GM18520 (cell line): Measurements from ENCODE around the gene MS4A4E.
"Not testable (repeated sequence)": the region's sequence is repeated elsewhere in the genome, so short reads cannot be mapped to it uniquely, and the experiment has no call there.

Experiments used
- ATAC-seq: cut with Tn5 transposase; IDR thresholded peaks from one replicate; pipeline ENCODE4 v1.9.1; 2021; ENCODE audit not compliant: unreplicated experiment

Gene MS4A4E

DNA sequence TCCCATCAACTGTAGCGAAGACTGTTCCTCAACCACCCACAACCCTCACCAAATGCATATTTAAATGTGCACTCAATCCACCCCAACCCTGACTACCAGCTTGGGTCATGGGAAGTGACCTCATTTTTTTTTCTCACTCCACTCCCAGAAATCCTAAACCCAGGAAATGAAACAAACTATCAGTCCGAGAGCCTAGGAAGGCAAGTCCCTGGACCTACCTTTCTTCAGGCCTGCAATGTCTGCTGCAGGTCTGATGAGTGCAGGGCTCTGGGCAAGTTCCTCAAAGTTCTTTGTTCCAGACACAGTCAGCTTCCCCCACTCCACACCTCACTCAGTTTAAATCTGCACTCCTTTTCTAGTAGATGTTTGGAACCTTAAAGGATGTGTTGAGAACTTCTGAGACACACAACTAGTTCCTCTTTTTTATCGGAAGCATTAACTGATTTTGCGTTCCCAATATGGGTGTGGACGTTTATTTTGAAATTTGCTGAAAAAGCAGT, at the start of gene MS4A4E:
MS4A4E (minus strand) TSS at position 398 of the 500 bp plus-strand sequence. CDS start 13,082 bp downstream, outside the sequence.
- ATAC-seq, result no peak

DNA sequence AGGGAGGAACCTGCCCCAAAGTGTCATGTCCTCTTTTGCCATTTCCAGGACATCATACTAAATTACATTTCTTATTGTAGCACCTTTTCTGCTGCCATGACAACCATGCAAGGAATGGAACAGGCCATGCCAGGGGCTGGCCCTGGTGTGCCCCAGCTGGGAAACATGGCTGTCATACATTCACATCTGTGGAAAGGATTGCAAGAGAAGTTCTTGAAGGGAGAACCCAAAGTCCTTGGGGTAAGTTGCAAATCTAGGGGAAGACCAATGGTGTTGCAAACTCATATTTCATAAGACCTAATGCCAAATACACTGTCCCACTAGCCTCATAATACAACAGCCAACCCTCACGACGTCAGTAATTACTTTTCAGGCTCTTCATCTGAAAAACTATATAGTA, 49.2 kb upstream of the MS4A4E start:
- ATAC-seq, result no peak

DNA sequence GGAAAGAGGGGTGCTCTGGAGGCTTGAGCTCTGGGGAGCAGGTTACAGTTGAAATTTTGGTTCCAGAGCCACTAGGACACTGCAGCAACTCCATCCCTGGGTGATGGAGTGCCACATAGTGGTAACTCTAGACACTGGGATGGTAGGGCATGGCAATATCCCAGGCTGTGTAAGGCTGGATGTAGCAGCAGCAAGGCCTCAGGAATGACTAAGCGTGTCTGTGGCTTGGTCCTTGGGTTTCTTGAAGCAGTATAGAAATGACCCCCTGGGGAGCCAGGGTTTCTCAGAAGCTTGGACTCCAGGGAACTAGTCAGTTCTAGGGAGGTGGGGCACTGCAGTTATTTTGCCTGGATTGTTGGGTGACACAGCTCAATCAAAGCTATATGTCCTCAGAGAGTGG, 45.6 kb upstream of the MS4A4E start:
- no peak for ATAC-seq

DNA sequence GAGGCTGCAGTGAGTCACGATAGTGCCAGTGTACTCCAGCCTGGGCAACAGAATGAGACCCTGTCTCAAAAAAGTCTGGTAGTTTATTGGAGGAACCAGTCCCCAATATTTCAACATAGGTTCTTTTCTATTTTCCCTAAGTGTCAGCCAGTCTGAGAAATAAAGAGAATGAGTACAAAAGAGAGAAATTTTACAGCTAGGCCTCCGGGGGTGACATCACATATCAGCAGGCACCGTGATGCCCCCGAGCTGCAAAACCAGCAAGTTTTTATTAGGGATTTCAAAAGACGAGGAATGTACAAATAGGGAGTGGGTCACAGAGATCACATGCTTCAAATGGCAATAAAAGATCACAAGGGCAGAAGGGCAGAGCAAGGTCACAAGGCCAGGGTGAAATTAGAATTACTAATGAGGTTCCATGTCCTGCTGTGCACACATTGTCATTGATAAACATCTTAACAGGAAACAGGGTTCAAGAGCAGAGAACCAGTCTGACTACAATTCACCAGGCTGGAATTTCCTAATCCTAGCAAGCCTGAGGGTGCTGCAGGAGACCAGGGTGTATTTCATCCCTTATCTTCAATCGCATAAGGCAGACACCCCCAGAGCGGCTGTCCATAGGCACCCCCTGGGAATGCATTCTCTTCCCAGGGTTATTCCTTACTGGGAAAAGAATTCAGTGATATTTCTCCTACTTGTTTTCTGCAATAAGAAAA, 42.6 kb upstream of the MS4A4E start:
- ATAC-seq, result not testable (repeated sequence)

DNA sequence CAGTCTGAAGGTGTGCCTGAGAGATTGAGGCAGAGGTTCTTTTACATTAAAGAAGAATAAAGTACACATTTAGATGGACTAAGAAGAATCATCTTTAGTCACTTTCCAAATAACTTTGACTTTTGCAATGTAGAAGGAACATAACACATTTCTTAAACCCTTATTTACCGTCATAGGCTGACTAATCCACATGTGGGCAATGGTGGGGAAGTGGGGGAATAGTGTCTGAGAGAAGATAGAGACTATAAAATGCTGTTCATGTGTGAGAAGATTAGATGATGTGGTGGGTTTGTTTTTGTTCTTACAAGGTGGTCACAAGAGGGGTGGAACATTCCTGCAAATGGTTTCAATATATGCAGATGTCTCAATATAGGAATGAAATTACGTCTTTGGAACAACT, 39.3 kb upstream of the MS4A4E start:
- ATAC-seq, result no peak

DNA sequence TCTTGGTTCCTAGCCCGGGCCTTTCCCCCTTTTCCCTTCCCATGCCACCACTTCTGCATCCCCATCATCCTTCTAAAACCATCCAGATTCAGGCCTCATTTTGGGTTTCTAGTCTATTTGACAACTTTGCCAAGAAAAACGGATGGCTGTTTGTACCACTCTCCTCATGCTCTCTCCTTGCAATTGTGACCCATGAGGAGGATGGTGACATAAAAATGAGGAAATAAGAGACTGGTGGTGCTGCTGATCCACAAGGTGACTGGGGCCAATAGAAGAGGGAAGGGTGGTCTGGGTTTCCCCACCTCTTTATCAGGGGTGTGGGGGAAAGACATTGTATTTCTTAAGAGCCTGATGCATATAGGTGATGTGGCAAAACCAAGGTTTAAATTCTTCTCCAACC, 38.5 kb upstream of the MS4A4E start:
- ATAC-seq, result no peak

DNA sequence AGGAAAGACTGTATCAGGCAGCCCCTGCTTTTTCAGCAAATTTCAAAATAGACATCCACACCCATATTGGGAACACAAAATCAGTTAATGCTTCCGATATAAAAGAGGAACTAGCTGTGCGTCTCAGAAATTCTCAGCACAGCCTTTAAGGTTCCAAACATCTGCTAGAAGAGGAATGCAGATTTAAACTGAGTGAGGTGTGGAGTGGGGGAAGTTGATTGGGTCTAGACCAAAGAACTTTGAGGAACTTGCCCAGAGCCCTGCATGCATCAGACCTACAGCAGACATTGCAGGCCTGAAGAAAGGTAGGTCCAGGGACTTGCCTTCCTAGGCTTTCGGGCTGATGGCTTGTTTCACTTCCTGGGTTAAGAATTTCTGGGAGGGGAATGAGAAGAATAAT, 37.5 kb upstream of the MS4A4E start, which contains the start of gene MS4A4A:
MS4A4A (plus strand) TSS at position 255 of the 400 bp plus-strand sequence; CDS start at position 265, 10 bp downstream.
- no peak for ATAC-seq

DNA sequence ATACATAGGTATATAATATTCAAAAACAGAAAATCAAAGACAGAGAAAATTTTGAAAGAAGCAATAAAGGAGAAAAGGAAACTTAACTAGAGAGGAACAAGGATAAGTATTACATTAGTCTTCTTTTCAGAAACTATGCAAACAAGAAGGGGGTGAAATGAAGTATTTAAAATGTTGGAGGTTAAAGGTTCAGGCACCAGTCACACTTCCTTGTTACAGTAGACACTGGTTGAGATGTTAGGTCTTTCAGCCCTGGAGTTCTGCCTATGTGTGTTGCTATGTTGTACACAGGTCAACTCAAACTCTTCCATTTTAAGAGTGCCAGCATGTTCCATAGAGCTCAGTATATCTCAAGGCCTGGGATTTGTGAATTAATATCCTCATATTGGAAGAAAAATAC, 31.5 kb upstream of the MS4A4E start:
- no peak for ATAC-seq

DNA sequence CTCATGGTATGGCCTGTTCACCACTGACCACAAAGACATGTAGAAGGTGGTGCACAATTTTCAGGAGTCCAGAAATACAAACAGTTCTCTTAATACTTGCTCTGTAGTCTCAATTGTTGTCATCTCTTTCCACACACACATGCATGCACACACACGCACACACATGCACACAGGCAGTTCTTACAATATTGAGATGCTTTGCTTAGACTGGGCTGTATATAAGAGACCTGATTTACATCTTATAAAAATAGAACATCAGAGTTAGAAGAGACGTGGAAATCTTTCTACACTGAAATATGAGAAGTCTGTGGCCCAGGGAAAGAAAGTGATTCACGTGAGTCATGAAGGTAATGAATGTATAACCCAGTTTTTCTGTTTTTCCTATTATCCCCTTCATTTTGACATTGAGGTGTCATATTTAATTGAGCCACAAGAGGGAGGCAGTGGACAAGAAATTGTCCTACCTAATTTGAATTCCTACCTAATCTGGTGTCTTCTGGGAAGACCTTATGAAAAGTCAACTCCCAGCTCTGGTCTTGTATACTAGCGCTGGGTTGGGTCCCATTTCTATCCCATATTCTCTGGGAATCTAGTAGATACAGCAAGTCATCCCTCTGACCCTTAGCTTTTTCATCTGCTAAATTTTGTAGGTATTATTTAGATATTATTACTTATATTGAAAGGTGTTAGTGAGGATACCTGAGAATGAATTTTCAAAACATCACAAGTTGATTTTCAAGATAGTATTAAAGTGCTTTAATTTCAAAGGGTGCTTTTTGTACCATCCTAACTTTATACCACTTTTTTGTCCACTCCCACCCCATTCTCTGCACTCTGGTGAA, 22.7 kb upstream of the MS4A4E start:
- ATAC-seq, result no peak

DNA sequence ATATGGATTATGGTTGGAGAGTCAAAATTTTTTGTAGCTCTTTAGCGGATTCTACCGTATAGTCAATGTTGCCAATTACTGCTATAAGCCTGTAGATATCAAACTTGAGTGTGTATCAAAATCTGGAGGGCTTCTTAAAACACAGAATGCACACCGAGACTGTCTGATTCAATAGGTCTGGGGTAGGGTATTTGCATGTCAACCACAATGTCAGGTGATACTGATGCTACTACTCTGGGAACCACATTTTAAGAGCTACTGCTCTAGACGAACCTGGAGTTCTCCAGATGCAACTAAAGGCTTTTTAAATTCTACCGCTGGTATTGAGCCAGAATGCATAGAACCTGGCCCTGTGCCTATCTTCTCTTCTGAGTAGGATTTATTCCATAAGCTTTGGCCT, 21.7 kb upstream of the MS4A4E start:
- no peak for ATAC-seq

DNA sequence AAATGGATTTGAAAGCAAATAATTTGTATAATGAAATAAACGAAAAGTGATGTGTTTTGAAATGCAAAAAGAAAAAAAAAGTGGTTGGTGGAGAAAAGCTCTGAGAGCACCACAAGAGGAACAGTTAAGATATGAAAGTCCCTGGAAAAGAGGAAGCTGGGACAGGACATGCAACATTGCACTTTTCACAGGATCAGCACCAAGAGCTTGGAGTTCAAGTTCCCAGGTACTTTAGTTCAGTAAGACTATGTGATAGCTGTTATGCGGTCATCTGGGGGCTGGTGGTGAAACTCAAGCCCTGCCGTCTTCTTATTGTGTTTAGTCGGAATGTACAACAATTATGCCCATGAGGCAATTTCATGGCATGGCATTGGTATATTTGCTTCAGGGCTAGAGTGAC, 20.5 kb upstream of the MS4A4E start:
- no peak for ATAC-seq

DNA sequence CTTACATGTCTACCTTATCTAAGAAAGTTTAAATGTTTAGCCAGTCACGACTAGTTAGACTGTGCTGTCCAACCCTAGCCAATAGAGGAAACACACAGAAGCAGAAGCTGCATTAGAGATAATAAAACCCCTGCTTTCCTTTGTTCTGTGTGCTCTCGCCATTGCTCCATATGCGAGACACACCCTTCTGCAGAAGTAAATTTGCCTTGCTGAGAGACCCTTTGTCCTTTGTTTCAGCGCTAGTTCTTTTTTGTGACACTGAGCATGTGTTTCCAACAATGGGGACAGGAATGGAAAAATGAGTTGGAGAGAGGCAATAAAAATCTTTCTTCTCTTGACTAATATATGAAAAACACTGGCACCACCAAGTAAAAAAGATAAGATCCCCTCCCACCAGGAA, 18.1 kb upstream of the MS4A4E start:
- no peak for ATAC-seq

DNA sequence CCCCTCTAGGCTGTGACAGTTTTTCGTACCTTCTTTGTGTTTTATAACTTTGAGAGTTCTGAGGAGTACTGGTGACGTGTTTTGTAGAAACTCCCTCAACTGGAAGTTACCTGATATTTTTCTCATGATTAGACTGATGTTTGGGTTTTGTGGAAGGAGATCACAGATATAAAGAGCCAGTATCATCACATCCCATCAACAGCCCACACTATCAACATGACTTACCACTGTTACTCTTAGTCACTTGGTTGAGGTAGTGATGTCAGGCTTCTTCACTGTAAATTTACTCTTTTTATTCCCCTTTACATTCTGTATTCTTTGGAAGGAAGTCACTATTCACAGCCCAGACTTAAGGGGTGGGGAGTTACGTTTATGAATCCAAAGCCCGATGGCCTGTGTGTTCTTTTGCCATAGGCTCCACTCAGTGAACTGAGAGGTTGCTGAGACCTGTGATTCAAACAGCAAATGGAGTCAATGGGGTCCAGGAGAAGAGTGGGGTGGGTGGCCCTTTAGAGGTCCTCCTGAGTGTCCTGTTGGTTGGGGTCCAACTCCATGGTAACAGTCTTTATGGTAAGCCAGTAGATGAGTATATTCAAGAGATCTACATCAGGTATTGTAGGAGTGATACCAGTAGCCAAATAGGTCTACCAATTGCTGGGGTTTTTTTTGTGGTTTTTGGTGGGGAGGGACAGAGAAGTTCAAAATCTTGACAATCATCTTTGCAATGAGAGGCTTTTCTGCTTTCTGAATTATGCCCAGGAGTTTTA, 15.2 kb upstream of the MS4A4E start:
- ATAC-seq, result no peak

DNA sequence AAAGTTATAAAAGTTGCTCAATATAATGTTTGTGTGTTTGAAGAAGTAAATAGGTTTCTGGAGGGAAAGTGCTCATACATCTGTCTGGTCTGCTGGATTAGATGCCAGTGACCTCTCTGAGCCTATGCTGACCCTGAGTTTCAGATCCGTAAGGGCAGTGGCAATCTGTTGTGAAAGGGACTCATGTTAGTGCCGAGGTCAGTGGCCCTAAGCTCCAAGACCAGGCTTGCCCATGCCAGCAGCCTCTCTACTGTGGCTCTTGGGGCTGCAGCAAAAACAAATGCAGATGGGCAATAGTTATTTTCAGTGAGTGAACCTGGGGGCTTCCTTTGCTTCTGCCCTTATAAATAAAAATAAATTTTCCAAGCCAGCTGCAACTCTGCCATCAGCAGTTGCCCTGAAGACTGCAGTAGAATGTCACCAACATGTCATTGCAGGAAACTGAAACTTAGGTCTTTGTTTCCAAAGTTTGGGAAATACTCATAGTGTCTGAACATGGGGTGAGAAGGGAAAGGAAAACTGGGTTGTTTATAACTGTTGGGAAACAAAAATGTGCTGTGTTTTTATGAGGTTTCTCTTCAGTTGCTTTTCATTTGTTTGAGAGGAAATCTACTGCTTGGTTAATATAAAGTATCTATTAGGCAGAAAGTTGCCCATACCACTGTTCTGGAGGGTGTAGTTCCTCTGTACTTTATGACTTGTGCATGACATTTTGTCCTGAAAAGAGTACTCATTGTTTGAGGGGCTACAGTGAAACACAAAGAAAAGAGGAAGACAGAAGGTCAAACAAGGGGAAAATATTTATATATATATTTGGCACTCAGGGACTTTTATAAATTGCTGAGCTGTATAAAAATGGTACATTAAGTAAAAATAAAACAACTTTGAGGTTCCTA, 9.5 kb upstream of the MS4A4E start:
- no peak for ATAC-seq

DNA sequence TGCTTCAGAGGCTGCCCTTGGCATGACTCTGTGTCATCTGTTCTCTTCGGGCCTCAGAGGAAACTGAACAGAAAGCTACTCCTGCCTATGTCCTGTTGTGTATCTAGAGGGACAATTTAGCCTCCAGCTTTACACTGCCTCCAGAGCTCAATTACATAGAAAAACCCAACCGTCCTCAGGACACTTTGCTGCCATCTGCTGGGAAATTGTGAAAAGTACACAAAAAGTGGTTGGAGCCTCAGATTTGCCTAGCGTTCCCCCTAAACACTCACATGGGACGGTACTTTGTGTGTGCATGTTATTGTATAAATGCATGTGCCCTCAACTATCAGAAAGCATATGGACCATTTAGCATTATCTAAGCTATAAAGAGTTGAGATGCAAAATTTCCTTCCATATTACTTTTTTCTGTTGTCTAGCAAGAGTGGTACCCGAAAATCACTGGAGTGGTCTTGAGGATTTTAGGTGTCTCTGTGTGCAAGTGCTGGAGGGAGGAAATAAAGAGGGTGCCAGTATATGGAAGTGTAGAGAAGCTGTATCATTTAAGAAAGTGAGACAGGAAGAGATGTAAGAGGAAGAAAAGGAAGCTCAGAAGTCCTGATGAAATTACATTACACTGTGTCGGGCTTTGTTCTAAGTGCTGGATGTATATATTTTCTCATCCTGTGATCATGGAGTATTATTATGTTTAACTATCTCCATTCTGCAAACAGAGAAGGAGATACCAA, 8.7 kb upstream of the MS4A4E start:
- ATAC-seq, result no peak

DNA sequence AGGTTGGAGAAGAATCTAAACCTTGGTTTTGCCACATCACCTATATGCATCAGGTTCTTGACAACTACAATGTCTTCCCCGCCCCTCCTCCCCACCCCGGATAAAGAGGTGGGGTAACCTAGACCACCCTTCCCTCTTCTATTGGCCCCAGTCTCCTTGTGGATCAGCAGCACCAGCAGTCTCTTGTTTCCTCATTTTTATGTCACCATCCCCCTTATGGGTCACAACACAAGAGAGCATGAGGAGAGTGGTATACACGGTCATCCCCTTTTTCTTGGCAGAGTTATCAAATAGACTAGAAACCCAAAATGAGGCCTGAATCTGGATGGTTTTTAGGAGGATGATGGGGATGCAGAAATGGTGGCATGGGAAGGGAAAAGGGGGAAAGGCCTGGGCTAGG, 1.2 kb downstream of the MS4A4E start:
- ATAC-seq, result no peak

DNA sequence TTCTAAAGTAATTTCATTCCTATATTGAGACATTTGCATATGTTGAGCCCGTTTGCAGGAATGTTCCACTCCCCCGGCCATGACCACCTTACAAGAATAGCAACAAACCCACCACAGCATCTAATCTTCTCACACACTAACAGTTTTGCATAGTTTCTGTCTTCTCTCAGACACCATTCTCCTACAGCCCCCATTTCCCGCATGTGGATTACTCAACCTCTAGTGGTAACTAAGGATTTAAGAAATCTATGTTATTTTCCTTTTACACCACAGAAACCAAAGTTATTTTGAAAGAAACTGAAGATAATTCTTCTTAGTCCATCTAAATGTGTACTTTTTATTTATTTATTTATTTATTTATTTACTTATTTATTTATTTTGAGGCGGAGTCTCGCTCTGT, 2.3 kb downstream of the MS4A4E start:
- no peak for ATAC-seq

DNA sequence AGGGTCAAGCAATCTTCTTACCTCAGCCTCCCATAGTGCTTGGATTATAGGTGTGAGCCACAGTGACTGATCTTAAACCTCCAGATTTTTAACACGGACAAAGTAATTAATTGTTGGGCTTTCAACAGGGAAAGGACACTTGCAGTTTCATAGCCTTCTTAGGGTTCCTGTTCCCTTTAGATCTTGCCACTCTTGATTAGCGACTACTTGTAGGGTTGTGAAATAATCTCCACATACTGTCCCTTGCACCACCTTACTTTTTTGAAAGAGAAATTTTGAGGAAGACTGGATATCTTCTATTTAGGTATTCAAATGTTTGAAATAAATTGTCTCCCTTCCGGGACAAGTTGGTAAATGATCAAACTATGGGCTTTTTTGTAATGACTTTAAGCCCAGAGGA, 7.6 kb downstream of the MS4A4E start:
- no peak for ATAC-seq

DNA sequence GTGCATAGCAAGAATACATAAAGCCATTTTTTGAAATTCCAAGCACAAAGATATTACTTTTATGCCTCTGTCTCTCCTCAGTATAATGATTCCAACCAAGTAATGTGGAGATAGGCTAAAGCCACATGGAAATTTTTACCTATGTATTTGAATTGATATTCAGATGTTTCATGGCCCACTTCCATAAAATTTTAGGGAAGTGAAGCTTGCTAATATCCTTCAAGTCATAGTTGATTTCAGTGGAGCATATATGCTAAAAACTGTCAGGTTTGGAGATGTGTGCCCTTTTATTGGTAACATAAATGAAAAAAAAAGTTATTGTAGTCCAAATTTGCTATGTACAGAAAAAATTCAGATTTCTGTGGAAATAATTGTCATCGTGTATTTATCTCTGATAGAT, 12.3 kb downstream of the MS4A4E start:
- ATAC-seq, result no peak

DNA sequence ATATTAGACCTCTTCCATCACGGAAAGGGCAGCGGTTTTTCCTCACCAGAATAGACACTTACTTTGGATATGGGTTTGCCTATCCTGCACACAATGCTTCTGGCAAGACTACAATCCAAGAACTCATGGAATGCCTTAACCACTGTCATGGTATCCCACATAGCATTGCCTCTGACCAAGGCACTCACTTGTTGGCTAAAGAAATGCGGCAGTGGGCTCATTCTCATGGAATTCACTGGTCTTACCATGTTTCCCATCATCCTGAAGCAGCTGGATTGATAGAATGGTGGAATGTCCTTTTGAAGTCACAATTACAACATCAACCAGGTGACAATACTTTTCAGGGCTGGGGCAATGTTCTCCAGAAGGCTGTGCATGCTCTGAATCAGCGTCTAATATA, 20.8 kb downstream of the MS4A4E start:
- ATAC-seq, result no peak
